Measurements from ENCODE around the gene PYGM.

DNA sequence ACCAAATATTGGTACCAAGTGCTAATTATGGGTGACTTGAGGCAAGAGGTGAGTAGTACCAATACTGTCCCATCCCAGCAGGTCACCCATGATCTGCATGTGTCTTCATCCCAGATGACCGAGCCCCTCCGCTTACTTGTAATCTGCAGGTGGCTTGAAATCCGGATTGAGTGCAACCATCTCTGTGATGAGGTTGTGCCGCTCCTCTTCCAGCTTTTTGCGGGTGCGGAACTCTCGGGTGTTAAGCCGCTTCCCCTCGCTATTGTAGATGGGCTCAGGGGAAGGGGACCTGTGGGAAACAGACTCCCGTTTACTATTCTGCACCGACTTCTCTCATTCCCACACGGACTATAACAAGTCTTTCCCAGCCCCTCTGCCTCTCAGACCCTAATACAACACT, 10.3 kb upstream of the PYGM start:
- no peak for TF ChIP-seq CTCF (IDR thresholded peaks at IDR 0.05)
- no peak for TF ChIP-seq POLR2A (IDR thresholded peaks at IDR 0.05)
- no peak for TF ChIP-seq POLR2AphosphoS5 (IDR thresholded peaks at IDR 0.05)

All from prostate gland (tissue), 2 donors.